CD4-positive, alpha-beta T cell treated with Interleukin-1 beta for 1 hour (primary cell): ENCODE data around the gene PPP2R2C.

Experiments
- DNase-seq, 2 donors: peaks; one replicate each; pipeline ENCODE4 v3.0.0-alpha.2; 2020 to 2022

PPP2R2C gene

DNA sequence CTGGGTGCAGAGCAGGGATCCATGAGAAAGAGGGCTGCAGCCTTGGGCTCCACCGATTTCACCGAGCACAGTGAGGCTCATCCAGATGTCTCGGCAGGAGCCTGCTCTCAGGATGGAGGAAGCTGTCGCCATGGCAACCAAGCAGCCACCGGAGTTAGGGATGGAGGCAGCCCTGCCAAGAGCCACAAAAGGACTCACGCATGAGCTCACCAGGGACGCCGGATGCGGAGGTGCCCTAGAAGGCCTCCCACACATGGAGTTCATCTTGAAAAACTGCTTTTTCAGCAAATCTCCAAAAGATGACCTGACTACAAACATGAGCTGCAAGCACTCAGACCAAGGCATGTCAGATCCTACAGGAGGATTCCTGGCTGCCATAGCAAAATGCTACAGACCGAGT, 112.0 kb downstream of the PPP2R2C start:
- no peak for DNase-seq

DNA sequence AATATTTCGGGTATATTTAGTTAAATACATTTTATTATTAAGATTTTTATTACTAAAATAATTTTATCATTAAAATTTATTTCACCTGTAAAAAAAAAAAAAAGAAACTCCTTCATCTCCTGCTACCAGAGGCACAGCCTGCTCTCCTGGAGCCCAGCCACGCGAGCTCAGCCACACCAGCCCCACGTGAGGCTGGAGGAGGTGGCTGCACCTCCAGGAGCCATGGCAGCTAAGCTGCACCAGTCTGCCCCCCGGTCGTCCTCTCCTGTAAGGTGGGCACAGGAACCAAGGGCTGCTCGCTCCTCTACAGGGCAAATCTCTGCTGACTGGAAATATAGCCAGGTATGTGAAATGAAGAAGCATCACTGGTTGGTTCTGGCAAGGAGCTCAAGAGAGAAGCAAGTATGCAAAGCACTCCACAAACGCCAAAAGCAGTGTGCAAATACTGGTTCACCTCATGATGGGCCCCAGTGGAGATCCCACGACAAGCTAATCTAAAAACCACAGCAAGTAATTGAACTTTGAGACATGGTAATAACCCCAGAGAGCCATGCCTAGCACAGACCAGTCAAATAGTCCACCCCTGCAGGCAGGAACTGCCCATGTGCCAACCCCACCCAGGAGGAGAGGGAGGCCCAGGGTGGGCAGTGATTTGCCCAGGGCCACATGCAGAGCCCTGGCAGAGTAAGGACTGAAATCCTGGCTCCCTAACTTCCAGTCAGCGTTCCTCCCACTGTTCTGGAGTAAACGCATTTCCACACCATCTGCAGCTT, 112.7 kb downstream of the PPP2R2C start:
- DNase-seq = no peak

DNA sequence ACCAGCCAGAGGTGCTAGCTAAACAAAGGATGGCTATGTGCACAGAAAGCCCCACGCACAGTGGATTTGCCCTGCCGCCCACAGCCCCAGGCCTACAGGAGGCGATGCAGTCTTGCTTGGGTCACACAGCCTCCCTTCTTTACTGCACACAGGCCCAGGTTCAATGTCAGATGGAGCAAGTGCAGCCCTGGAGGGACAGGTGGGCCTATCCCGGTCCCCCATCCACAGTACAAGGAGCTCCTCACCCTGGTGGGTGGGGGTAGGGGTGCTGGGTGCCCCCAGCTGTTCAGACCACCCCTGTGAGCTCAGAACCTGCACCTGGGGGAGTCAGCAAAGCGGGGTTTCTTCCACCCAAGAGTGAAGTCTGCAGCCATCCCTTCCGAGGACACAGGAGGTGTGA, 114.9 kb downstream of the PPP2R2C start:
- DNase-seq = no peak

DNA sequence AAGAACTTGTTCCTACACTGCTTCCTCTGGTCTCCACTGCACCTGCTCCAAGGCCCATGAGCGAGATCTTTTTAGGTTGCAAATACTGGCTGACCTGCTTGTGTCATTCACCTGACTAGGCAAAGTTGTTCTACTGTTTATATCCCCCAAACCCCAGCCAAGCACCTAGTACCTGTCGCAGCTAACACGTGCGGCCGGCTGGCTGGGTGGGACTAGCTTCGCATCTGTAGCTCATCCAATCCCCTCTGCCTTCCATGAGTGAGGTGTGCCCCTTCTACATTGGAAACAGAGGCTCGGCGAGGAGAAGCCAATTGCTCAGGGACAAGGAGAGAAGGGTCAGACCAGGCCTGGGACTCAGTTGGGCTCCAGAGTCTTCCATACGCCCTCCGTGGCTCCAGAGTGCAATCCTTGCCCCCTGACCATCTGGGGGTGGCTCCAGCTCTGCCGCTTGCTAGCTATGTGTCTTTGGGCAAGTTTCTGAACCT, 116.3 kb downstream of the PPP2R2C start:
- DNase-seq = no peak

DNA sequence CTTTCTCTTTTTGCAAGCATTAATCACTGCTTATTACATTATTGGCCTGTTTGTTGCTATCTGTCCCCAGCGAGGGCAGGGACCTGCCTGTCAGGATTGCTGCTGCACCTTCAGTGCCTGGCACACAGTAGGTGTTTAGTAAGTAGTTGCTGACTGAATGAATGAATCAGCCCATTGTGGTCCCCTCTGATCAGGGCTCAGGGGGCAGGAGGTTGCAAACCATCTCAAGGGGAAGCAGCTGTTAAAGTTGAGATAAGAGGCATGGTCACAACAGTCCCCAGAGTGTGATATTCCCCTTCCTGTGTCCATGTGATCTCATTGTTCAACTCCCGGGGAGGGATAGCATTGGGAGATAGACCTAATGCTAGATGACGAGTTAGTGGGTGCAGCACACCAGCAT, 117.4 kb downstream of the PPP2R2C start:
- DNase-seq = no peak

DNA sequence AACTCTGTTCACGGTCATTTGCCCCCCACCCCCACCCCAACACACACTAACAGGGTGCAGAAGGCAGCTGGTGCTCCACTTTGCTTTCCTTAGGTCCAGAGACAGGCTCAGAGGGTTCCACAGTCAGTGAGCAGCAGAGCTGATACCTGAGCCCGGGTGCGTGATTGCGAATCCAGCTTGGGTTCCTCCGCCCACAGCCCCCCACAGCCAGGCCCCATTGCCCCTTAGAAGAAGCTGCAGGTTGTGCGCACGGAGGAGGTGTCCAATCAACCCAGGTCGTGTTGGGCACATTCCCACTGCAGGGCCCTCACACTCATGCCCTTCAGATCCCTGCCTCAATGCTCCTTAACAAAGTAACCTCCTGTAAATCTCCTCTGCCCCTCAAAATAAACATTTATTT, 117.8 kb downstream of the PPP2R2C start:
- DNase-seq = no peak

DNA sequence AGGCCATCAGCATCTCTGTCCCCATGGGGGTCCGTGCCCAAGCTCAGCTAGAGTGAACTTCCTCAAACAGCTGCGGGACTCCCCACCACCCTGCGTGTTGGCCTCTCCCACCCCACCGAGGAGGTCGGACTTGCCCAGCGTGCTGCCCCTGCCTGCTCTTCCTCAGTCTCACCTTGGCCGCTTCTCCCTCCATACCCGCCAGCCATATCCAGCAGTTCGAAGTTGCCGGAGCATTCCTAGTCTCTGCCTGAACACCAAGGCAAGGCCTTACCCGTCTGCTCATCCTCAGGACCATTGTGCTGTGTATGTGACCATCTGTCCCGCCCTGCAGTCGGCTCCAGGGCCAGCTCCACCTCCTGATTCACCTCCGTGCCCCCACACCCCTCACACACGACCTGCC, 118.3 kb downstream of the PPP2R2C start:
- no peak for DNase-seq

DNA sequence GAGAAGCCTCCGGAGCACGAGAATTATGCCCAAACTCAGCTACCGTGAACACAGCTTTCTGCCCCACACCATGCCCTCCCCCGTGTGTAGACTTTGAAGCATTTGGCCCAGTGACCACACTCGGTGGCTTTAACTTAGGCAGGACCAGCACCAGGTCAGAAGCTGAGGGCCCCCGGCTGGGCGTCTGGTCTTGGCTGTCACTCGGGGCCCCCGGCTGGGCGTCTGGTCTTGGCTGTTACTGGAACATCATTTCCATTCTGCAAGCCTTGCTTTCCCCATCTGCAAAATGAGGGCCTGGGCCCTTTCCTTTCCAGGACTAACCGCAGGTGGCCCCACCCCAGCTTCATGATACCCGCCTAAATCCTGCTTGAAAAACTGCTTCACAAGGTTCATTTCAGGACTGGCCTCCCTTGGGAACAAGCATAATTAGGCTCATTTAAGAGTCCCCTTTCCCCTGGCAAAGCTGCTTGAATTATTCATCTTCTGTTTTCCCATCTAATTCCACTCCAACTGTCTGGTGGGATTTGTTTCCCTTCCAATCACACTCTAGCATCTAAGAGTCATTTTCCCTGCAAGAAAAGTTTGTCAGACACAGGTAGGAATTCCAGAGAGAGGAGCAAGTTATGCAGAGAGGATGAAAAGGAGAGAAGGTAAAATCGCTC, 120.3 kb downstream of the PPP2R2C start:
- no peak for DNase-seq

DNA sequence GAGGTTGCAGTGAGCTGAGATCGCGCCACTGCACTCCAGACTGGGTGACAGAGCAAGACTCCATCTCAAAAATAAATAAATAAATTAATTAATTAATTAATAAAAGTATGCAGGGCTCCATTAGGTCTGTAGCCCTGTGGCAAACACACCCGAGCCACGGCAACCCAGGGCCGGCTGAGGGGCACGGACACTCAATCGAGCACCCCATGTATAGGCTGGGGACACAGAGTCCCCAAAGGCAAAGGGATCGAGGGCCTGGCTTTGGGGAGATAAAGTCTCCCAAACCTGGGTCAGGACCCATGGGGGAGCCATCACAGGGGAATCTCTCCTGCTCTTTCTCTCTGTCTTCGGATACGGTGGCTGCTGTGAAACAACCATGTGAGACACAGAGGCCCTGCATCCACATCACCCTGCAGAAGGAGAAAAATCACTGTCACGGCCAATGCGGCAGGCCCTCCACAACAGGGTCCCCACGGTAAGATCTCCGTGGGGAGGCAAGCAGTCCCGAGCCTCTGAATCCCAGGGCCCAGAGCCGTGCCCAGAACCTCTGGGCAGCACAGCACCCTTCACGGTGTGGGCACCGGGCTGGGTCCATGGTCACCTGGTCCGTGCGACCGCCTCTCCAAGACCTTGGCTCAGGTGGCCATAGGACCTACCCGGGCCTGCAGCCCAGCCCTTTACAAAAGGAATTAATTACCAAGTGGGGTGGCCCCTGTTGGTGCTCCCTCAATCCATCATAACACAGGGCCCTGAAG, 121.0 kb downstream of the PPP2R2C start:
- no peak for DNase-seq

DNA sequence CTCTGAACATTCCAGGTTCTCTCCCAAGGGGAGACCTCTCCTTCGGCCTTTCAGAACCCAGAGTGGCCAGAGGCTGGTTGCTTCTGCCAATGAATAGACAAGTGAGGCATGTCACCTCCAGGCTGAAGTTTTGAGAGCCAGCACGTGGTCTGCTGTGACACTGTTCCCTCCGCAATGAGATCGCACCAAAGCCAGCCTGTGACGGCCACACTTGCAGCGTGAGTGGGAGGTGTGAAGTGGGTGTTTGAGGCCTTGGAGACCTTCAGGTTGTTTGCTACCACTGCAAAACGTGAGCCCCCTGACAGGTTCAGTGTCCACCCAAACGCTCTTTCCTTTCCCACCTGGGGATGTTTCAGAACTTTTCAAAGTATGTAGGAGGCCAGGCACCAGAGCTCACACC, 121.8 kb downstream of the PPP2R2C start:
- DNase-seq = no peak

DNA sequence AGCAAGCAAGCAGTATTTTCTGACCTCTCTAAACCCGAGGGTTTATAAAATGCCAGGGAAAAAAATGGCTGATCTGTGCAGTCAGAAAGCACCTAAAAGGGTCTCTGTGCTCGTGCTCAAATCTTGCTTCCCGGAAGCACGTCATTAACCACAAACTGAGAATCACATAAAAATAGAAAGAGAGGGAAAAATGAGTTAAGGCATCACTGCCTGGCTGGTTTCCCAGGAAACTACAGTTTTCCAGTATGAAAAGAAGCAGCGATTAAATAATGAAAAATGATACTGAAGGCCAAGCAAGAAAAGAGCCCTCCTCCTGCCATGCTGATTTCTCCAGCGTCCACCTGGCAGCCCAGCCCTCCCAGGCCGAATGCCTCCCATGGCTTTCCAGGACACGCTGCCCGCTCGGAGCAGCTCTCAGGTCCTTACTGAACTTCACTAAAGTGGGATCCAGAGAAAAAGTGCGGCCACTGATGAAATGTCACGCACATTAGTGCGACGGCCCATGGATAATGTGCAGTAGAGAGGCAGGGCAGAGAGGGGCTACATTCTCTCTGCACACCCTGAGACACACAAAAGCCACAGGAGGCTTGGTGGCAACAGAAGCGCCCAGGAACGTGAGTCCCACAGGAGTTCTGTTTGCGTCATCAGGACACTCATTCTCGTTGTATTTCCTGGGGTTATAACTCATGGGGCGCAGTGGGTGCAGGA, 122.4 kb downstream of the PPP2R2C start:
- DNase-seq = no peak

DNA sequence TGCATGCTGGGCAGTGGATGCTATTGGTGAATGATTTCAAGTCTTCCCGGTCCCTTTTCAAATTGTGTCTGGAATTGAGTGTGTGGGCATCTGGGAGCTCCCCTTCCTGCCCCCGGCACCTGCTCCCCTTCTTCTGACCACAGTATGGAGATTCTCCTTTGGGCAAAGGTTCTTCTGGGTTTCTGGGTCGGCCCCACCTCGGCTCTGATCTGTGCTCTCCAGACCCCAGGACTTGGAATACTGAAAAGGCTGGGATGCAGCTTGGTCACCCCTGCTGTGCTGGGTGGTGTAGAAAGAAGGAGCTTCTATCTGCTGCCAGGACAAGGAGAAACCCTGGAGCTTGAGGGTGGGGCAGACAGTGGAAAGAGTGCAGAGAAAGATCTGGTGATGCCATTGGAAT, 124.0 kb downstream of the PPP2R2C start:
- no peak for DNase-seq

DNA sequence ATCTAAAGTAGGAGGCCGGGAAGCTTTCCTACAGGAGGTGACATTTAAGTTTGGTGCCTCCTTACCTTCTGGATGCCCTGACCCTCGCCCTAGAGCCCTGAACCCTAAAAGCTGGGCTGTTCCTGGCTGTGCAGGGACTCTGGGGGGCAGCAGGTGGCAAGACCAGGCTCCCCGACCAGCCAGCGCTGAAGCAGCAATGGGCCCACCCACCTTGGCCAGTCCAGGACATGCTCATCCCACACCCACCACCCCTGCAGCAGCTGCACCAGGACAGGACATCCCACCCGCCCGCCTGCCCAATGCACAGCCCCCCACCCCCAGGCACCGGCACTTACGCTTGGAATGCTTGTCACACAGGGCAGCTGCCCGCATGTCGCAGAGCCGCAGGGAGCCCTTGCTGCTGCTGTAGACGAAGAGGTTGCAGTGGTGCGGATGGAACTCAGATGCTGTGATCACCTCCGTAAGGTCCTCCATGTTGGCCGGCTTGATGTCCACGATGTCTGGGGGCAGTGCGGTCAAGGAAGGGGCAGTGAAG, 124.8 kb downstream of the PPP2R2C start:
- DNase-seq = no peak

DNA sequence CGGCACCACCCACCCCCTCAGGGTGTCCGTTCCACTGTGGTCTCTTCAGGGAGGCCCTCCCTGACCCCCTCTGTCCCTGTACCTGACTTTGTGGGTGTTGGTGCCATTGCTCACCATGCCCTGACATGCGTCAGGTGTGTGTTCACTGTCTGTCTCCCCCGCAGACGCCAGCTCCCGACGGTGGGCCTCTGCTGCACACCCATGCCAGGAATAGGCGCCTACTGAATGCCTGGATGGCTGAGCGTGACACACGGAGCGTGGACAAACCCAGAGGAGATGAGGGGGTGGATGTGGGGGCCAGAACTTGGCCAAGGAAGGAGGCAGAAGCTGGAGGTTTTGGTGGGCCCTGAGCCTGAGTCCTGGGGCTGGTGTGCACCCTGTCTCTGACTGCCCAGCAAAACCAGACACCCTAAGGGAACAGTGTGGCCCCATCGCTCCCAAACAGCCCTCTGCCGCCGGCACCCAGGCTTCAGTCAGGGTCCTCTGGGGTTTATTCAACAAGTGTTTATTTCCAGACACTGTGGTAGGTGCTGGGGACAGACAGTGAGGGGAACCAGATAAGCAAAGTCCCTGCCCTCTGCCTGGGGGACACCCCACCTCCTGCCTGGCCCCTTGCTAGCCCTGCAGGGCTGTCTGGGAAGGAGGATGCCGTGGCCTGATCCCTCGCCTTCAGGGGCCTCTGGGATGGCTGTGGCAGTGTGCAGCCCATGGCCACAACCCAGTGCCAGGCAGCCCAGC, 125.9 kb downstream of the PPP2R2C start:
- DNase-seq = no peak

DNA sequence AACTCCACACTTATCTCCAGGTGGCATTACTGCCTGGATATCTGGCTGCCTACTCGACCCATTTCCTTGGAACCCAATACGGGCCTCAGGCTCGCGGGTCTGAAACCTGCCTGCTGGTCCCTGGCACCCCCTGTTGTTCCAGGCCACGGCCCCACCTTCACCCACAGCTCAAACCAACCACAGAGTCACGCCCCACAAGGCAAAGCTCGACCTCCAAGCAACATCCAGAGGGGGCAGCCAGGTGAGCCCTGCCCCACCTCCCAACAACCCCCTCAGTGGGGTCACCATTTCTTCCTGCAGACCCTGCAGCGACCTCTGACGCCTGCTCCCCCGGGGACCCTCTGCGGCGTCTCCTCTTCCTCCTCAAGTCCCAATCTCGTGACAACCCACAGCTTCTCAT, 126.5 kb downstream of the PPP2R2C start:
- DNase-seq = no peak

DNA sequence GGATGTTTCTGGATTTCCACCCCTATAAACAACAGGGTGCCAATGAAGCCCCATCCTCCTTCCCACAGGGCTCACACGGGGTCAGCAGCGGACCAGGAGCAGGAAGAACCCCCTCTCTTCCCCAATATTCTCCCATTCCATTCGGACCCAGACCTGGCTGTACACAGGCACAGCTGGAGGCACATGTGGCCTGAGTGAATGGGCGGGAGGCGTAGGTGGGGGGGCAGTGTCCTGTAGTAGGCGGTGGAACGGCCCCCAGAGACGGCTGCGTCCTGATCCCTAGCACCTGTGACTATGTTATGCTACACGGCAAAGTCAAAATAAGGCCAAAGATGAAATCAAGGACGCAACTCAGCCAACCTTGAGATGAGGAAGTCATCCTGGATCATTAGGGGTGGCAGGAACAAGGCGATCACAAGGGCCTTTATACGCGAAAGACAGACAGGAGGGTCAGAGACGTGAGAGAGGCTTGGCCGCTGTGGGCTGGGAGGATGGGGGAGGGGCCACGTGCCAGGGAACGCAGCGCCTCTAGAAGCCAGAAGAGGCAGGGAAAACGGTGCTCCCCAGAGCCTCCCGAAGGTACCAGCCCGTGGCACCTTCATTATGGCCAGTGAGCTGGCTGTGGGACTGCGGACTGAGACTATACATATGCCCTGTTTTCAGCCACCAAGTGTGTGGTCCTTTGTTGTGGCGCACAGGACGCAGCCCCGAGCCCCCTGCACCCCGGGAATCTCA, 127.2 kb downstream of the PPP2R2C start:
- DNase-seq = no peak

DNA sequence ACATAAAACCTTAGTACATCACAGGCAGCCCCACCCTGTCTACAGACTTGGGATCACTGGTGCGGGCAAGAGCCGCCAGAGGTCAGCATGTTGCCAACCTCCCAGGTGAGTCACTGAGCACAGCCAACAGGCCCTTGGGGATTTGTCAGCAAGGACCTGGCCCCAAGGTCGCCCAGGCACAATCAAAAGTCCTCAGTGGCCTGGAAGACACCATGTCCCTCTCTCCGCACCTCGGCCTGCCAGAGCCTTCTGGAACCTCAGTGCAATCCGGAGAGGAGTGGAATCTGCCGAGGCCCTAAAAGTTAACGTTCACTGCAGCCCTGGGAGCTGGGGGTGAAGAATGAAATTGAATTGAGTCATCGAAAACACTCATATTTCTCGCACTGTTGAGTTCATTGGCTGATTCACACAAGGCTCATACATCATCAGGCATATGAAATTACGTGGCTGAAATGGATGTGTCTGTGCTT, 128.4 kb downstream of the PPP2R2C start:
- DNase-seq = no peak

DNA sequence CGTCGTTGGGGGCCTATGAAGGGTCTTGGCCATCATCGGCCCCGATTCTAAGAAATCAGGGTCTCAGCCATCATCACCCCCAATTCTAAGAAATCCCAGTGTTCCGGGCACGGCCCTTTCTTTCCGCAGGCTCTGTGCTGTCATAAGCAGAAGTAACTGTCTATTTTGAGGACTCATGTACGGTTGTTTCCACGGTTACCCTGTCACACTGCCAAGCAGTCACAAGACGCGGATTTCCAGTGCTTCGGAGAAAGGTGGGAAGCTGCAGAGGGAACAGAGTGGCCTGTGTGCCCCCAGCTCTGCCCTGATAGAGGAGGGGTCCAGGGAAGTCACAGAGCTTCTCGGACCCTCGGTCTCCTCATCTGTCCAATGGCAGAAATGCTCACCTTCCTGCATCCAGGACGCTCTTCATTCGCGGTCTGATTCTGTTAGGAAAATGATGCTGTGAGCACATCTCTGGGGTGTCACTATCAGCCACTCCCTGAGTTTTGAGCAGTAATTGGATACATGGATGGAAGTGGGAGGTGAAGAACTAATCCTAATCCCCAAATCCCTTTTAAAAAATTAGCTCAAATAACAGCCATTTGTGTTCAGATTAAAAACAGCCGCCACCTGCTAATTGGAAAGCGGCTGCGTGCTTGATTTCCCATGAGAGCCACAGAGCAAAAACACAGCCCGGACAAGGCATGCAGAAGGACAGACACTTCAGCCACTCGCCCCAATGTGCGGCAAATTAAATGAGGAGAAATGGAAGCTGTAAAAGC, 129.7 kb downstream of the PPP2R2C start:
- DNase-seq = no peak

DNA sequence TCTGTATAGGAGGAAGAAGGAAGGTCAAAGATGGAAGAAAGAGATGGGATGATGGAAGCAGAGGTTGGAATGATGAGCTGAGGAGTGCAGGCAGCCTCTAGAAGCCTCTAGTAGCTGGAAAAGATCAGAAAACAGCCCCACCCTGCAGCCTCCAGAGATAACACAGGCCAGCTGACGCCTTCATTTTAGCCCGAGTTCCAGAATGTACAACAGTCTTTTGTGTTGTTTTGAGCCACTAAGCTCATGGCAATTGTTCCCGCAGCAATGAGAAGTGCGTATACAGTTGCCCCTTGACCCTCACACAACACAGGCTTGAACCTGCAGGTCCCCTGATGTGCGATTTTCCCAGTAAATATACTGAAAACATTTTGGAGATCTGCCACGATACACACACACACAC, 130.7 kb downstream of the PPP2R2C start:
- no peak for DNase-seq

DNA sequence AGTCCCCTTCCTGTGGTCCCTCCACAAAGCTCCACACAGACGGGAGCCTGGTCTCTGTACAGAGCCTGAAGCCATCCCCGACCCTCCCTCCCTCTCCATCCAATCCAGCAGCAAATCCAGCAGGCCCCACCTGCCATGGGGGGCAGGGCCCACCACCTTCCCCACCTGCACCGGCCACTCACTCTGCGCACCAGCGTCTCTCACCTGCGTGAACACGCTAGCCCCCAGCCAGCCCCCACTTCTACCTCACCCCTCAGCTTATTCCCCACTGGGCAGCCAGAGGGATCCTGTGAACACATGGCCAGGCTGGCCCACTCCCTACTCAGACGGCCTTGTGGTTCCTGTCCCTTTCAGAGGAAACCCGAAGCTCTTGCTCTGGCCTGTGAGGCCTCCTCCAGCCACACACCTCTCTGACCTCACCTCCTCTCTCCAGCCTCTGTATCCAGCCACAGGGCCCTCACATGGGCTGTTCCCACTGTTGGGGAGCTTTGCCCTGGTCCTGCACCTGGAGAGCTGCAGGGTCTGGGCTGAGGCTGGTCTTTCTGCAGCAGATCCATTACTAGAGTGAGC, 131.9 kb downstream of the PPP2R2C start:
- no peak for DNase-seq
